NCI-H1417 treated with DMSO at 0.1 percent for 48 hours (cell line): Measurements from ENCODE around the gene SFXN5.

ENCODE experiments used
- DNase-seq: peaks from one replicate; lab custom pipeline; 2025; lab: John Stamatoyannopoulos, UW

SFXN5 gene

DNA sequence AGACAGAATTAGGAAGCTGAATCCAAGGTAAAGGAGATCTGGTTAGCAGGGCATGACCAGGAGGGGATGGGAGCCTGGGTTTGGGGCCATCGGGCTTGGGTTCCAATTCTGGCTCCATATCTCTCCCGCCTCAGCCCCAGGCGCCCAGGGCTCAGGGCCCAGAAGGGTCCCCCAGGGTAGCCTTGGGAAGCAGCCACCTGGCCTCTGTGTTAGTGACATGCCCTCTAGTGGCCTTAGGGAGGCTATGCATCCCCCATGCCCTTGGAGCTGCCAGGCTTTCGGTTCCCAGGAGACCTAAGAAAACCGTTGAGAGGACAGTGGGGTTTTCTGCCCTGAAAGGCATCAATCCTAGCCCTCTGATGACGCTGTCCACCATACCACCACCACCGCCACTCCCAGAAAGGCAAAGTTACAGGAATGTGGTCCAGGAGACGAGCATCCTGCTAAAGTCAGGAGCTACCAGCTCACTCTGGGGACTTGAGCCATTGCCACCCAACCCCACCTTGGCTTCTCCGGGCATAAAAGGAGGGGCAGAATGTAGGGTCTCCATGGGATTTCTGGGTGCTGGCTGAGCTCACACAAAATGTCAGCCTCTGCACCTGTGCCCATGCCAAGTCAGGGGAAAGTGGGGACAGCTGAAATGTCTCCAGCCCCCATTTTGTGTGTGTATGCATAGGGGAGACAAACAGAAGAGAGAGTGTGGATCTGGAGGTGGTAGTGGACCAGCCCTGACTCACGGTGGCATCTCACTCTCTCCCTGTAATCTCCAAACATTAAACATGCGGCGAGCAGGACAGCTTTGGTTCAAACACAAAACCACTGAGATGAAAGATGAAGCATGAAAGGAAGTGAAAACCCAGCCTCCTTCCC is 97.7 kb downstream of the SFXN5 start:
- no peak for DNase-seq

DNA sequence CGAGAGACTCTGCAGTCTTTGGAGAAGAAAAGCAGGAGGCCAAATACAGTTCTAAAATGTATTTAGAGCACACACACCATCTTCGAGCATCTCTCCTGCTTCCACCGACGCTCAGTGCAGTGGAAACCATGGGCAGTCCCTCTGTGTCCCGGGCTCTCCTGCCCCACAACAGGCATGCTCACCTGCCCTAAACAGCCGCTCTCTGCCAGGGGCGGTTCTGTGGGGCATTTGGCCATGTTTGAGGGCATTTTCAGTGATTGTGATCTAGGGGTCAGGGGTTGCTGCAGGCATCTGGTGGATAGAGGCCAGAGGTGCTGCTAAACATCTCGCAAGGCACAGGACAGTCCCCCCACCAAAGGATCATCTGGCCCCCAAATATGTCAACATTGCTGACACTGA is 98.4 kb downstream of the SFXN5 start:
- DNase-seq, result no peak

- DNase-seq, result no peak
Measured at GRCh38 chr2:72972352-72973136, 99.0 kb downstream of the SFXN5 start.

GRCh38 chr2:72971036-72971435 is 100.5 kb downstream of the SFXN5 start:
- no peak for DNase-seq

- DNase-seq, result no peak
Measured at GRCh38 chr2:72969706-72970105, 101.8 kb downstream of the SFXN5 start.

GRCh38 chr2:72968286-72968685 is 103.2 kb downstream of the SFXN5 start:
- no peak for DNase-seq

DNA sequence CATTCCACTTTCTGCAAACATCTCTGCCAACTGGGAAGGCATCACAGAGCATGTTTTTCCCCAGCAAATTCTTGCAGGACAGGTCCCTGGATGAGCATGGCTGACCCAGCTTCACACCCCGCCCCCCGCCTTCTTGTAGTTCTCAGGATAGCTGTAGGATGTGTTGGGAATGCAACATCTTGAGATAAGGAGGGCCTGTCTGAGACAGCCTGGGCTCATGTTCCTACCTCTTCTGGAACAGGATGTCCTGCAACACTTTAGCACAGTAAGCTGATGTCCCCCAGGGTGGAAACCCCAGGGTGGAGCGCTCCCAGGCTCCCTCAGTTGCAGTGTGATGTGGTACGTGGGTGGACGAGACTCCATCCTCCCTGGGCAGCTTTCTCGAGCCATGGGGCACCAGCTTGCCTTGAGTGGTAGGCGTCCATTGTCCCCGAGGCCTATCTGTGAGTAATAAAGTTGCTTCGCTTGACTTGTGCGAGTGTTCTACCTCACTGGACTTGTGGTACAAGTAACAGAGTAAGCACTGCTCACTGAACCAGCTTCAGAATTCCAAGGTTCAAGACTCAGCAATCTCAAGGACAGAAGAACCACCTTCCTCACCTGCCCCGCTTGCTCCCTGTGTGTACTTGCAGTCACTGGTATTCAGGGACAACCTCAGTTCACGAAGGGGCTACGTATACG is 105.6 kb downstream of the SFXN5 start:
- DNase-seq, result no peak

DNA sequence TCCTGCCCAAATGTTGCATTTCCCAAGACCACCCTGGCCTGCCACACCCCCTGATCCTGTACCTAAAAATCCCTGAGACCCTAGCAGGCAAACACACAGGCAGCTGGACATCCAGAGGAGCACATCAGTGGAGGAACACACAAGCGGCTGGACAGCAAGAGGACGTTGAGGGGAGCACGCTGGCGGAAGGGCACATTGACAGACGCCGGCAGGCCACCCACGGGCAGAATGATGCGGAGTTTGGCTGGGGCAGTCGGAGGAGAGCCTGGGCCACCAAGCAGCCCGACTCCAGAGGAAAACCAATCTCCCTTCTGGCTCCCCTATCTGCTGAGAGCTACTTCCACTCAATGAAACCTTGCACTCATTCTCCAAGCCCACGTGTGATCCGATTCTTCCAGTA is 106.5 kb downstream of the SFXN5 start:
- DNase-seq, result no peak

- no peak for DNase-seq
Measured at GRCh38 chr2:72964146-72964525, 107.4 kb downstream of the SFXN5 start.

DNA sequence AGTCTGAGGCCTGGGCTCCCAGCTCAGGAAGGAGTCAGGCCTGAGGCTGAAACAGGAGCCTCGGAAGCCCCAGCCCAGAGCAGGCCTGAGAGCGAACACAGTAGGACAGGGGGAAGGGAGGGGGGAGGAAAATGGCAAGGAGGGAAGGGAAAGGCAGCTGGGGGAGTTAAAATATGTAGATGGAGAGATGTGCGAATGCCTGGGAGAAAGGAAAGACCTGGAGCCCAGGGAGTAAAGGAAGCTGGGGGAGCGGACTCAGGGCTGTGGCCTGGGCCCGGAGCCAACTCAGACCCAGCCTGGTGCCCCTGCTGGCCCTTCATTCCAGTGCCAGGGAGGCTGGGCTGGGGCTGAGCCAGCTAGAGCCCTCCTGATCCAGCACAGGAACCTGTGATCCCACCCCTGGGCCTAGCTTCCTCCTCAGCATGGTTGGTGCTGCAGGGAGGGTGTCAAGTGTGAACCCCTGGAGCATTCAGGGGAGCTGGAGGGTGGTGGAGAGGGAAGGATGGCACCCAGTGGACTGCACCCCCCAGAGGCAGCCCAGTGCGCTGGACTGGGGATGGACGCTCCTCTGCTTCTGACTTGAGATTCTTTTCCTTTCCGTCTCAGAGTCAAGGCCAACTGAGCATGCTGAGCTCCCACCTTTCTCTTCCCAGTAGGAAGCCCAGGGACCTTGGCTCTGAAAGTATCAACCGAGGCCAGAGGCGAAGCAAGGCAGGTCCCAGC is 107.9 kb downstream of the SFXN5 start:
- no peak for DNase-seq

DNA sequence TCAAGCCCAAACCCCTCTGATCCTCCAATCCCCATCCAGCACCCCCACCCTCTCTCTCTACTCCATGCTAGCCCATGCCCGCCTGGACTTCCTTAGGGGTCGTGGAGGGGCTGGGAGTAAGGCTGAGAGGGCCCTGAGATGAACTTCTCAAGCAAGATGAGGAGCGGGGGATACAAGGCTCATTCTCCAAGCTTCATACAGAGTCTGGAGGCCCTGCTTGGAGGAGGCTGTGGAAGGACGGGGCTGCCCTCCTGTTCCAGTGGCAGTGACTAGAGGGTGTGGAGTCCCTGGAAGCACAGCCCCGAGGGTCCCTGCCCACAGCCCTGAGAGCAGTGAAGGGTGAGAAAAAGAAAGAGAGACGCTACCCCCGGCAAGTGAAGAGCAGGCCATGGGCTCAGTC is 108.6 kb downstream of the SFXN5 start:
- no peak for DNase-seq

DNA sequence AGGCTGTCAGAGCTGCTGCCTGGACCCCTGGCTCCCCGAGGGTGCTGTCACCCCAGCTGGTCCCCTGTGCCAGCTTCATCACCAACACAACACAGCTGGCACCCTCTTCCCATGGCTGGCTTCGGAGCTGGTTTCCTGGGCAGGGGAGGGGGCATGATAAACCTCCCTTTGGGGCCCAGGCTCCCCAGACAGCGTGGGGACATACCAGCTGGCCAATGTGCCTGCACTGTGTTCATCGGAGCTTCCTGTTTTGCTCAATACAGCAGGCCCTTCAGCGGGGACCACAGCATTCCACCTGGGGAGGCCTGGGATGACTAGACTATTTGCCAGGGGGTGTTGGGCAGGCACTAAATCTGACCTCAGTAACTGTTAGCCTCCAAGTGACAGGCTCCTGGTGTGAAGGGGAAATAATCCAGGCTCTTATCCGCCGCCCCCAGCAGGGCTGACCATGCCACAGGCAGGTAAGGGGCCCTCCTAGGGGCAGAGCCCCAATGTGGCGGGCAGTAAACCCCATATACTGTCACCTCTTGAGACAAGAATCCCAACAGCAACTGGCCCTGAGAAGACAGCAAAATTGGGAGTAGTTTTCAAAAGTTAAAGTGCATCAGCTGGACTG is 109.6 kb downstream of the SFXN5 start:
- DNase-seq, result no peak

GRCh38 chr2:72961036-72961720 is 110.3 kb downstream of the SFXN5 start:
- no peak for DNase-seq

DNA sequence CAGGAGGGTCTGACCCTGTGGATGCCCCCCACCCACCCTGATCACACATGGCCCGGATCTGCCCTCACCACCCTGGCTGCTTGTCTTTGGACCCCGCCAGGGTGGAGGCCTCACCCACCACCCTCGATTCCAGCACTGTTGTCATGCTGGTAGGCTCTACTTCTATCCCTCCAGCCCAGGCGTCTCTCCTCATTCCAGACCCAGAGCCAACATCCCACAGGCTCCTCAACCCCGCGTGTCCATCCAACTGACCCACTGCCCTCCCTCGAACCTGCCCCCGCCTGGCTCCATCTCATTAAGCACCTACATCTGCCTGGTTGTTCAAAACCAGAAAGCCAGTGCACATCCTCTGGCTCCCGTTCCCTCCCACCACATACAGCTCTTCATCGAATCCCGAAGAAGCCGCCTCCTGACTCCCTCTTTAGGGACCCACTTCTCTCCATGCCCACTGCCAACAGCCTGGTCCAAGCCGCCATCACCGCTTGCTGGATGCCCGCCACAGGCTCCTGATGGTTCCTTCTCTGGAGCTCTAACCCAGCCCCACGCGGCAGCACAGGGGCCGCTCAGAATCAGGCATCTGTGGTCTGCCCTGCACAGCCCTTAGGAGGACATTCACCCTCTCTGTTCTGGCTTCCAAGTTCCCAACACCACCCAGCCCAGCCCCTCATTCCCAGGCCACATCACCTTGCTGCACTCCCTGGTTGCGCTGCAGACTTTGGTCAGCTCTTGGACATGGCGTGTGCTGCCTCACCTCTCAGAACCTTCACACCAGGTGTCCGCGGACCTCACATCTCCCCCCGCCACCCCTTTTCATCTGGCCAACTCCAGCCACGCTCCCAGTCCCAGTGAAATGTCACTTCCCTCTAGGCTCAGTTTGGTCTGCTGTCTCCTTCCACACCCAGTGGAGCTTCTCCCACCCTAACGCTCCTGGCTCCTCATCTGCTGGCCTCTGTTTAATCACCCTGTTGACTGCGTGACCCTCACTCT is 111.2 kb downstream of the SFXN5 start:
- no peak for DNase-seq

- DNase-seq, result no peak
Measured at GRCh38 chr2:72959554-72959953, 112.0 kb downstream of the SFXN5 start.

DNA sequence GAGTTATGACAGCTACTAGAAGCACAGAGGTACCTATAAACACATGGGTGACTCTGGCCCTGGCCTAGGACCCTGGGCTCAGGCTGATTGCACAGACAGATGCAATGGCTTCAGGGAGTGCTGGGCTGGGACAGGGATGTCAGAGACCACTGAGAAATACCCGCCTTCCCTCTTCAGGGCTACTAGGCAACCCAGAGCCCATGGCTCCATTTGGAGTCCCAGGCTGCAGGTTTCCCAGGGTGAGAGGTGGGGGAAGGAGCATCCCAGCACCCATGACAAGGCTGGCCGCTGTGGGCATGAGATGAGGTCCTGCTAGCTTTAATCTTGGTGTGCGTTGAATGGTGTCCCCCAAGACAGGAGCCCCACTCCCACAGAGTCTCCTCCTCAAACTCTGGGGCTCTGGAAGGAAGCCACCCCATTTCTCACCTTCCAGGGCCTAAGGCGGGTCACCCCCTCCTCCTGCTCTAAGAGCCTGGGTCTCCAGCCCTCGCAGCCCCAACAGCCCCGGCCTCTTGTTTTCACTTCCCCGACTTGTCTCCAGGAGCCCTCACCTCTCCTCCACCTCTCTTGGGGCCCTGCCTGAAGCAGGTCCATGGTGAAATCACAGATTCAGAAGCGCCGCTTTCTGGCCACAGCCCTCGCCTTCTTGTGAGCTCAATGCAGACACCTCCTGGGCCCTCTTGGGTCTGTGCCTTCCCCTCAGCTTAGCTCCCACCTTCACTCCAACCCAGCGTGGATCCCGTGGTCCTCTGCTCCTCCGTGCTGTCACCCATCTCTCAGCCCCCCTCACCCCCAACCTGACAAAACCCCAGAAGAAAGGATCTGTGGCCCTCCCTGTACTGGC is 112.7 kb downstream of the SFXN5 start:
- DNase-seq, result no peak

GRCh38 chr2:72956936-72957335 is 114.6 kb downstream of the SFXN5 start:
- no peak for DNase-seq

- no peak for DNase-seq
Measured at GRCh38 chr2:72956050-72956395, 115.5 kb downstream of the SFXN5 start.
